ENCODE measurements around the gene FUT1.
A peak's percentile ranks its signal among the peaks of the same experiment; 100 is the strongest.

Gene FUT1

DNA sequence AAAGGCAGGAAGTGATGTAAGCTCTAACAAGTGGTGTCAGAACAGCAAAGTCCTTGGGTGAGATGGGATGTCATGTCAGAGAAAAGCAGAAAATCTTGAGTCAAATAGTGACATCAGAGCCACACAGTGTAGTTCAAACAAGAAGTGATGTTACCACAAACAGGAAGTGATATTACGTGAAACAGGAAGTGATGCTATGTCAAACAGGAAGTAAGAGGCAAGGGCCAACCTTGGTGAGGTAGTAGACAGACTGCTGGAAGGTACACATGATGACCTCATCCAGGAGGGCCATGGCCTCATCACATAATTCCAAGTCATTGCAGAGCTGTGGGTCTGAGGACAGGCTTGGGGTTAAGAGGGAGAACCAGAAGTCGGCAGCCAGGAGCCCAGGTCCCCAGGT lies 25.9 kb downstream of the FUT1 start:
- no peak for DNase-seq (ENCODE audit: low read depth)
- H3K4me3 ChIP-seq (ENCODE audit: low read length) = no peak overlapping the region
- TF ChIP-seq, protein P1, sequence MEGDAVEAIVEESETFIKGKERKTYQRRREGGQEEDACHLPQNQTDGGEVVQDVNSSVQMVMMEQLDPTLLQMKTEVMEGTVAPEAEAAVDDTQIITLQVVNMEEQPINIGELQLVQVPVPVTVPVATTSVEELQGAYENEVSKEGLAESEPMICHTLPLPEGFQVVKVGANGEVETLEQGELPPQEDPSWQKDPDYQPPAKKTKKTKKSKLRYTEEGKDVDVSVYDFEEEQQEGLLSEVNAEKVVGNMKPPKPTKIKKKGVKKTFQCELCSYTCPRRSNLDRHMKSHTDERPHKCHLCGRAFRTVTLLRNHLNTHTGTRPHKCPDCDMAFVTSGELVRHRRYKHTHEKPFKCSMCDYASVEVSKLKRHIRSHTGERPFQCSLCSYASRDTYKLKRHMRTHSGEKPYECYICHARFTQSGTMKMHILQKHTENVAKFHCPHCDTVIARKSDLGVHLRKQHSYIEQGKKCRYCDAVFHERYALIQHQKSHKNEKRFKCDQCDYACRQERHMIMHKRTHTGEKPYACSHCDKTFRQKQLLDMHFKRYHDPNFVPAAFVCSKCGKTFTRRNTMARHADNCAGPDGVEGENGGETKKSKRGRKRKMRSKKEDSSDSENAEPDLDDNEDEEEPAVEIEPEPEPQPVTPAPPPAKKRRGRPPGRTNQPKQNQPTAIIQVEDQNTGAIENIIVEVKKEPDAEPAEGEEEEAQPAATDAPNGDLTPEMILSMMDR (conservative IDR thresholded peaks at IDR 0.05; ENCODE audit: low read length) = no peak

DNA sequence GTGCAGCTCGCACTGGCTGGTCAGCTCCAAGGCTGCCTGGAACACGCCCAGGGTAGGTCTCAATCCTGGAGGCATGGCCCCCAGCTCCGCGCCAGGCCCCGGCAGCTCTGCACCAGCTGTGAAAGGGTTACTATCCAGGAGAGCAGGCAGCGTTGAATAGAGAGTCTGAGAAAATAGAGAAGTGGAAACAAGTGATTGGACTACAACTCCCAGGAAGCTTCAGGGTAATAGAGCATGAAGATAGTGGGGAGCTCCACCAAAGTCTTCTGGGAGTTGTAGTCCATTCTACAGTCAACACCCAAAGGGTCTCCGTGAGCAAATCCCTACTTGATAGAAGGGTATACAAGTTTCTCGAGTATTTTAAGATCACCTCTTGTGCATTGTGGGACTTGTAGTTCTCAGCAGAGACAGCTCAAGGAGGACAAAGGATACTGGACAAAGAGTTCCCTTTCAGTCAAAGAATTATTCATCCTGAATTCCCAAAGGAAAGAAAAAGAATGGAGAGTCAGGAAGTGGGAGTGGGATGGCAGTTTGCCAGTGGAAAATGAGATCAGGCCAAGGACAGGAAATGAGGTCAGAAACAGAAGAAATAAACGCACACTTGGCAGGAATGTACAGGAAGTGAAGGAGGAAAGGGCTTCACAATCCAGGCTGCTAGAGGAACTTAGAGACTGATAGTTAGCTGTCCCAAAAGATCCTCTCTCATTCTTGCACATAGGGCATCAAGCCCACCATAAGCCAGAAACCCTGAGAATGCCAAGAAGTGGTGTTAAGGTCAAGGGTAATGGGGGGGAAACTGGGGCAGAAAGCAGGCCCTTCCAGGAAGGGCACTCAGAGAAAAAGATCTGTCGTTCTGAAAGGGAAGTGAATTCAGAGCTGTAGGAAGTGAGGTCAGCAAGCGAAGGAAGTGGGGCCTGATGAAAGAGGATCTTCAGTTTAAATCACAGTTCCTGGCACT lies 27.4 kb downstream of the FUT1 start:
- TF ChIP-seq, protein P1 (conservative IDR thresholded peaks at IDR 0.05; ENCODE audit: low read length) = no peak
- peak; percentile 79 for DNase-seq (ENCODE audit: low read depth)
- no peak overlapping the region for H3K4me3 ChIP-seq (ENCODE audit: low read length)

DNA sequence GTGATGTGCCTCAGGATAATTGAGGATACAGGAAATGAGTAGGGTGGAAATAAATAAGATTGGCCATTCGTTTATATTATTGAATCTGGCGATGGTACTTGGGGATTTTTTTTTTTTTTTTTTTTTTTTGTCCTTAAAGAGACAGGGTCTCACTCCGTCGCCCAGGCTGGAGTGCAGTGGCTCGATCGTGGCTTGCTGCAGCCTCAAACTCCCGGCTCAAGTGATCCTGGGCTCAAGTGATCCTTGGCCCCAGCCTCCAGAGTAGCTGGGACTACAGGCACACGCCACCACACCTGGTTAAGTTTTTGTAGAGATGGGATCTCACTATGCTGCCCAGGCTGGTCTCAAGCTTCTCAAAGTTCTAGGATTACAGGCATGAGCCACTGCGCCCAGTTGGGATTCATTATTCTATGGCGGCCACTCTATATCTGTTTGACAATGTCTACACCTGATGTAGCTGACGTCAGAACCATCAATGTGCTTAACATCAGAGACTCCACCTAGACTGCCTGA lies 30.2 kb downstream of the FUT1 start:
- DNase-seq (ENCODE audit: low read depth) = no peak
- H3K4me3 ChIP-seq (ENCODE audit: low read length) = no peak overlapping the region
- TF ChIP-seq, protein P1 (conservative IDR thresholded peaks at IDR 0.05; ENCODE audit: low read length) = no peak

DNA sequence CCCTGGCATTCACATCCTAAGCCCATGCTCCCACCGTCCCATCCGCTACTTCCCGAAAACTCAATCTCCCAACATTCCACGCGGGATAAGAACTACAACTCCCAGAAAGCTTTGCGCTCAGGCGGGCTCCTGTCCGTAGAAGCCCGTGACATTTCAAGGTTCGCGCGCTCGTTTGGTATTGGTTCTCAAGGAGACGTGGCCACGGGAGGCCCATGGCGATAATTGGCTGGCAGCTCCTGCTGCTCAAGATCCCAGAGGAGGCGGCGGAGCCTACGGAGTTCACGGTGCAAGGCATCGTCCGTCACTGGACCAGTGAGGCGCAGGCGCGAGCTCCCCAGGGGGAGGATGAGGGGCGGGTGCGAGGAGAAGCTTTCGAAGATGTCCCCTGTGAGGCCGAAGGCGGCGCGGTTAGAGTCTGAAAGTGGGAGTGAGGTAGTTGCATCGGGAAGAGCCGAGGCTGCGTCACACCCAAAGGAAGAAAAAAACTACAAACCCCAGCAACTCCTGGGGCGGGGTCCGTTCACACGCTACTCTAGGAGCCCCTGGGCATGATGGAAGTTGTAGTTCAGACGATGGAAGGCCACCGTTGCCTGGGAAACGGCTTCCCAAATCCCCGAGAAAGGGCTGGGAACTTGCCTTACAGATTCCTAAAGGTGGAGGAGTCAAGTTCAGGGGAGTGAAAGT lies 31.7 kb downstream of the FUT1 start:
- DNase-seq (ENCODE audit: low read depth) = peak; percentile 99
- H3K4me3 ChIP-seq (ENCODE audit: low read length) = peak overlapping the region; percentile 81
- TF ChIP-seq, protein P1 (conservative IDR thresholded peaks at IDR 0.05; ENCODE audit: low read length) = no peak

DNA sequence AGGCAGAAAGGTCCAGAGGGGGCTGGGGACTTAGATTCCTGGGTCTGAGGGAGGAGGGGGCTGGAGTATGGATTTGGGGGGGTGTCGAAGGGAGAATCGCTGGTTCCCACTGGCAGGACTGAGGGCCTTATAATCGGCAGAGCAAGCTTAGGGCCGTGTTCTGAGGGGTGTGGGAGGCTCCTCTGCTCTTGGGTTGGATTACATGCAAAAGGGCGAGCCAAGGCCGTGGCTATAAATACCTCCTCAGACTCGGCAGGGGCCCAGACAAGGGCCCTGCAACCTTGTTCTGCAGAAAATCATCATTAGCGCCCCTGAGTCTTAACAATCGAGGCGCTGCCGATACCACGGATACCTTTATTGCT lies 32.2 kb downstream of the FUT1 start:
- H3K4me3 ChIP-seq (ENCODE audit: low read length) = peak overlapping the region; percentile 2
- DNase-seq (ENCODE audit: low read depth) = no peak
- TF ChIP-seq, protein P1 (conservative IDR thresholded peaks at IDR 0.05; ENCODE audit: low read length) = no peak

DNA sequence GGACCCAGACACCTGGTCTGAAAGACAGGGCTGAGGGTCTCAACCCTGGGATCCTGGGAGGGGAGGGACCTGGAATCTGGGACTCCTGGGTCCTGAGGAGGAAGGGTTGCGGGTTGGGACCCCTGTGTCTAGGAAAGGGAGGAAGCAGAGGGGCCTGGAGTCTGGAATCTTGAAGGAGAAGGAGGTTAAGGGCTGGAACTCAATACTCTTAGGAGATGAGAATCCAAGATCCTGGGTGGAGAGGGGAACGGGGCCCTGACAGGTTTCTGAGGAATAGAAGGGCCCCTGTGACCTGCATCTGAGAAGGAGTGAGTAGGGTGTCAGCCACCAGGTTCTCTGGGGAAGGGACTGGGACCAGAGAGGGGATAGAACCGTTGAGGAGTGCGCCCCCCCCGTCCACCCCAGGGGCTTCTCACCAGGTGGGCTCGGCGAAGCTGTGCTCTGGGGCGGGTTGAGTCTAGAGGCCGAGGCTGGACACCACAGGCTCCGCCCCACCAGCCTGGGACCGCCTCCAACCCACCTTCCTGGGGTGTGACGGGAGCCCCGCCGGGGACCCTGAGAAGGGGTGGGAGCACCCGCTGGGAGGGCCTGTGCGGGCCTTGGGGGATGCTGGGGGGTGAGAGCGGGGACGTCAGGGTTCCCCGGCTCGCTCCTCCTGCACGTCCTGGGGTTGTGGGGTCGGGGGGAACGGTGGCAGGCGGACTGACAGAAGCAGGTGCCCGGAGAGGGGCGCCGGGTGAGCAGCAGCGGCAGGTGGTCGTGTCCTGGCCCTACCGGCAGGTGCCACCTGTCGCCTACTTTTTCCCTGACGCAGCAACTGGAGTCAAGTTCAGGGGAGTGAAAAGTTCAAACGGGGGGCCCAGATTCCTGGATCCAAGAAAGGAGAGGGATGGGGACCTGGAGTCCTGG lies 32.9 kb downstream of the FUT1 start, which contains the start of gene MAMSTR:
Gene MAMSTR, minus strand, starts transcription at position 463 of the 909 bp plus-strand sequence. CDS start 694 bp downstream, outside the sequence.
- TF ChIP-seq, protein P1 (conservative IDR thresholded peaks at IDR 0.05; ENCODE audit: low read length) = no peak
- DNase-seq (ENCODE audit: low read depth) = no peak
- peak within 1 kb of the TSS; percentile 81 for H3K4me3 ChIP-seq (ENCODE audit: low read length)
